GM18520 (cell line): ENCODE data around the gene CHD5.

Experiments
- ATAC-seq: cut with Tn5 transposase; IDR thresholded peaks from one replicate; pipeline ENCODE4 v1.9.1; 2021; ENCODE audit not compliant: unreplicated experiment

CHD5 gene

GRCh38 chr1:6154525-6155319 lies 25.4 kb downstream of the CHD5 start:
- no peak for ATAC-seq

- no peak for ATAC-seq
These were observed 27.2 kb downstream of the CHD5 start for GRCh38 chr1:6152882-6153281.

GRCh38 chr1:6152181-6152580 lies 27.9 kb downstream of the CHD5 start:
- no peak for ATAC-seq

GRCh38 chr1:6151291-6151822 lies 28.8 kb downstream of the CHD5 start:
- ATAC-seq = no peak

GRCh38 chr1:6150006-6150938 lies 29.8 kb downstream of the CHD5 start:
- no peak for ATAC-seq

- no peak for ATAC-seq
These were observed 30.5 kb downstream of the CHD5 start for GRCh38 chr1:6149597-6149996.

- ATAC-seq = no peak
These were observed 31.5 kb downstream of the CHD5 start for GRCh38 chr1:6148497-6149241.

GRCh38 chr1:6145864-6146410 lies 34.2 kb downstream of the CHD5 start:
- no peak for ATAC-seq

GRCh38 chr1:6145396-6145750 lies 34.7 kb downstream of the CHD5 start:
- no peak for ATAC-seq

GRCh38 chr1:6144647-6145395 lies 35.3 kb downstream of the CHD5 start:
- no peak for ATAC-seq

GRCh38 chr1:6144175-6144574 lies 35.9 kb downstream of the CHD5 start:
- no peak for ATAC-seq

GRCh38 chr1:6143395-6143794 lies 36.7 kb downstream of the CHD5 start:
- ATAC-seq = no peak

GRCh38 chr1:6142734-6143133 lies 37.4 kb downstream of the CHD5 start:
- ATAC-seq = no peak

GRCh38 chr1:6142036-6142621 lies 38.0 kb downstream of the CHD5 start:
- ATAC-seq = no peak

- no peak for ATAC-seq
These were observed 38.5 kb downstream of the CHD5 start for GRCh38 chr1:6141592-6141991.

- no peak for ATAC-seq
These were observed 39.7 kb downstream of the CHD5 start for GRCh38 chr1:6140413-6140812.

GRCh38 chr1:6137758-6138157 lies 42.4 kb downstream of the CHD5 start:
- ATAC-seq = no peak

GRCh38 chr1:6136516-6137220 lies 43.5 kb downstream of the CHD5 start:
- no peak for ATAC-seq
